Thyroid gland (tissue), 4 donors: ENCODE data around the gene HBG1. TPM values are rescaled to one million over a fixed set of nuclear protein-coding genes. Genes with fewer than 3 reads are reported as not detected.

Experiments
- DNase-seq, 2 donors: peaks; one replicate each; pipeline ENCODE4 v3.0.0-alpha.2; 2019
- H3K27ac ChIP-seq, 3 donors: fragments of 200-600 bp; sonication (generic); 1 replicate in 2 of 3; 2 replicates in 1 of 3; pipeline ENCODE4 v1.5.1; 2016 to 2019; ENCODE audit warnings: mild to moderate bottlenecking in 1 of 3, moderate library complexity in 1 of 3
- H3K27me3 ChIP-seq: fragments of 200-600 bp; sonication (generic); one replicate; pipeline ENCODE4 v1.5.1; 2019
- H3K36me3 ChIP-seq, 2 donors: fragments of 200-600 bp; sonication (generic); one replicate each; pipeline ENCODE4 v1.5.1; 2016 to 2019
- H3K4me1 ChIP-seq, 2 donors: fragments of 200-600 bp; sonication (generic); one replicate each; pipeline ENCODE4 v1.5.1; 2017 to 2019
- H3K4me3 ChIP-seq, 3 donors: fragments of 200-600 bp; sonication (generic); replicated peaks in 1 of 3; 1 replicate in 2 of 3; 2 replicates in 1 of 3; pipeline ENCODE4 v1.5.1; 2016; ENCODE audit warnings: mild to moderate bottlenecking in 1 of 3
- H3K9me3 ChIP-seq: fragments of 200-600 bp; sonication (generic); one replicate; pipeline ENCODE4 v1.5.1; 2017
- POLR2A ChIP-seq, 2 donors: fragments of 450-650 bp; IDR thresholded peaks; one replicate each; pipeline ENCODE4 v1.6.1; 2017; ENCODE audit warnings: antibody characterized with exemption in 2 of 2, mild to moderate bottlenecking in 2 of 2, moderate library complexity in 1 of 2
- WGBS, 2 donors: methylation state at CpG; one replicate each; pipeline ENCODE4 v1.1.5; 2017; 5-methylcytosine and 5-hydroxymethylcytosine counted together
- intact Hi-C: fragments of 100-400 bp; cut with DNase I; formaldehyde crosslinking; loops from one replicate; pipeline ENCODE4 v1.15.1; 2023
- total RNA-seq, 4 donors: library from RNA; depleted of rRNA; stranded (reverse); fragments of >200 nt; gene quantifications; one replicate each; pipeline ENCODE4 v1.2.3, GENCODE V29; 2016
- TF ChIP-seq, protein P1 (sequence below), 6 experiments: fragments of 200-600 bp in 3 of 6; fragments of 450-650 bp in 3 of 6; sonication (generic) in 3 of 6; IDR thresholded peaks; one replicate each; pipeline ENCODE4 v1.5.1; 2016 to 2019; ENCODE audit warnings: antibody characterized with exemption in 6 of 6, mild to moderate bottlenecking in 2 of 6, inconsistent platforms in 1 of 6, moderate library complexity in 1 of 6

The HBG1 gene
- total RNA-seq, 4 donors from 2014 or later = not detected

DNA sequence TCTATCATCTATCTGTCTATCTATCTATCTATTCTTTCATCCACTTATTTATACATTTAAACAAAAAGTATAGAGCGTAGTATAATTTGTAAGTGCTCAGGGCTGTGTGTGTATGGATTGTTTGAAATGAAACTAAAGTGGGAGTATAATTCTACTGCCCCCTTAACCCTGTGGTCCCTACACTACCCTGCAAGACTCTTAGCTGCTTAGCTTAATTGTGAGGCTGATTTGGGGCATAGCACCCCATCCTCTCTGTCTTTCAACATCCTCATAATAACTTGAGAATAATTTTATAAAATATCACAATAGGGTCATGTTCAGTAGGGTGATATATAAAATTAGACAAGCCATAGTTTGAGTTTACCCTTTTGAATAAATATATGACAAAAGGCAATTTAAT, 40.4 kb upstream of the HBG1 start:
- TF ChIP-seq, protein P1, sequence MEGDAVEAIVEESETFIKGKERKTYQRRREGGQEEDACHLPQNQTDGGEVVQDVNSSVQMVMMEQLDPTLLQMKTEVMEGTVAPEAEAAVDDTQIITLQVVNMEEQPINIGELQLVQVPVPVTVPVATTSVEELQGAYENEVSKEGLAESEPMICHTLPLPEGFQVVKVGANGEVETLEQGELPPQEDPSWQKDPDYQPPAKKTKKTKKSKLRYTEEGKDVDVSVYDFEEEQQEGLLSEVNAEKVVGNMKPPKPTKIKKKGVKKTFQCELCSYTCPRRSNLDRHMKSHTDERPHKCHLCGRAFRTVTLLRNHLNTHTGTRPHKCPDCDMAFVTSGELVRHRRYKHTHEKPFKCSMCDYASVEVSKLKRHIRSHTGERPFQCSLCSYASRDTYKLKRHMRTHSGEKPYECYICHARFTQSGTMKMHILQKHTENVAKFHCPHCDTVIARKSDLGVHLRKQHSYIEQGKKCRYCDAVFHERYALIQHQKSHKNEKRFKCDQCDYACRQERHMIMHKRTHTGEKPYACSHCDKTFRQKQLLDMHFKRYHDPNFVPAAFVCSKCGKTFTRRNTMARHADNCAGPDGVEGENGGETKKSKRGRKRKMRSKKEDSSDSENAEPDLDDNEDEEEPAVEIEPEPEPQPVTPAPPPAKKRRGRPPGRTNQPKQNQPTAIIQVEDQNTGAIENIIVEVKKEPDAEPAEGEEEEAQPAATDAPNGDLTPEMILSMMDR (IDR thresholded peaks at IDR 0.05) = no peak
- TF ChIP-seq POLR2A (IDR thresholded peaks at IDR 0.05) = no peak
- intact Hi-C loops = no loop called here
- no peaks in the 10 kb centered on the region for H3K4me1 ChIP-seq
- H3K9me3 ChIP-seq = no peaks in the 10 kb centered on the region
- H3K27me3 ChIP-seq = no peaks in the 10 kb centered on the region
- no peak for DNase-seq
- no peaks in the 10 kb centered on the region for H3K36me3 ChIP-seq
- no peak overlapping the region for H3K27ac ChIP-seq
- 89 to 96% methylated on average over 1 of the region's 1 CpG for WGBS, 2 donors
- H3K4me3 ChIP-seq = no peak overlapping the region

DNA sequence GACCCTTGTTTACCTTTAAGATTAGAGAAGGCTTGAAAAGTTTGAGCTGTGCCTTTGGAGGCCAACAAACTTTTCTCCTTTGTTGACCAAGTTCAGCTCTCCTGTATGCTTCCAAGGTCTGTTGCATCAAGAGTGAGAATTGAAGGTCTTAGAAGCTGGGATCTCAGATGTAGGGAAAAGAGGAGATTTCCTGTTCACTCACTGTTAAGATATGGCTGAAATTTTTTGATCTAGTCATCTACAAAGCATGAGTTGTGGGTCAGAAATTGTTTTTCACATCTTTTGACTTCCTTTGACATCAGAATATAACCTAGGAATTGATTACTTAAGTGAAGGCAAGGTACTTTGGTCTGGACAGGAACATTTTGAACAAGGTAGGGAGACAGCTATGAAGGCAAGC, 40.0 kb upstream of the HBG1 start:
- H3K27me3 ChIP-seq = no peaks in the 10 kb centered on the region
- H3K4me1 ChIP-seq = no peaks in the 10 kb centered on the region
- intact Hi-C loops = no loop called here
- no peaks in the 10 kb centered on the region for H3K36me3 ChIP-seq
- H3K4me3 ChIP-seq = no peak overlapping the region
- TF ChIP-seq POLR2A (IDR thresholded peaks at IDR 0.05) = no peak
- TF ChIP-seq, protein P1 (IDR thresholded peaks at IDR 0.05) = no peak
- H3K9me3 ChIP-seq = no peaks in the 10 kb centered on the region
- H3K27ac ChIP-seq = no peak overlapping the region
- DNase-seq = no peak

DNA sequence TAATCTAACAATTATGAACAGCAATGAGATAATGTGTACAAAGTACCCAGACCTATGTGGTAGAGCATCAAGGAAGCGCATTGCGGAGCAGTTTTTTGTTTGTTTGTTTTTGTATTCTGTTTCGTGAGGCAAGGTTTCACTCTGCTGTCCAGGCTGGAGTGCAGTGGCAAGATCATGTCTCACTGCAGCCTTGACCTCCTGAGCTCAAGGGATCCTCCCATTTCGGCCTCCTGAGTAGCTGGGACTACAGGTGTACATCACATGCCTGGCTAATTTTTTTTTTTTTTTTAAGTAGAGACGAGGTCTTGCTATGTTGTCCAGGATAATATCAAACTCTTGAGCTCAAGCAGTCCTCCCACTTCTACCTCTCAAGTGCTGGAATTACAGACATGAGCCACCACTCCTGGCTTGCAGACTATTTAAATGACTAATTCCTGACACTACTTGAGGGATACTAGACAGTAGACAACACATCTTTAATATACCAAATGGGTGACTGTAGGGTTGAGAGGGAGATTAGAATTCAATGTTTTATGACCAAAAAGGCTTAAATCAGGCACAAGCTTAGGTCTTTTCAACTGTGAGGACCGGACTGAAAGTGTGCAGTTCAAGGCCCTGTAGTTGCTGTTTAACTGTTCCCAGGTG, 39.4 kb upstream of the HBG1 start:
- H3K27me3 ChIP-seq = no peaks in the 10 kb centered on the region
- 78 to 81% methylated on average over 6 of the region's 6 CpGs for WGBS, 2 donors
- no peak overlapping the region for H3K4me3 ChIP-seq
- no peak overlapping the region for H3K27ac ChIP-seq
- H3K36me3 ChIP-seq = no peaks in the 10 kb centered on the region
- no peak for DNase-seq
- no peaks in the 10 kb centered on the region for H3K4me1 ChIP-seq
- intact Hi-C loops = no loop called here
- TF ChIP-seq, protein P1 (IDR thresholded peaks at IDR 0.05) = no peak
- TF ChIP-seq POLR2A (IDR thresholded peaks at IDR 0.05) = no peak
- H3K9me3 ChIP-seq = no peaks in the 10 kb centered on the region

- Histone ChIP-seq H3K27ac (no peak overlapping the region), H3K9me3 (no peaks in the 10 kb centered on the region), H3K36me3 (no peaks in the 10 kb centered on the region), H3K27me3 (no peaks in the 10 kb centered on the region), H3K4me1 (no peaks in the 10 kb centered on the region), H3K4me3 (no peak overlapping the region)
- no peak for DNase-seq
- intact Hi-C loops = no loop called here
- TF ChIP-seq, protein P1 (IDR thresholded peaks at IDR 0.05) = no peak
- TF ChIP-seq POLR2A (IDR thresholded peaks at IDR 0.05) = no peak
- WGBS, 2 donors = 75 to 81% methylated on average over 7 of the region's 7 CpGs
Observed at GRCh38 chr11:5288108-5288905, 38.6 kb upstream of the HBG1 start.

DNA sequence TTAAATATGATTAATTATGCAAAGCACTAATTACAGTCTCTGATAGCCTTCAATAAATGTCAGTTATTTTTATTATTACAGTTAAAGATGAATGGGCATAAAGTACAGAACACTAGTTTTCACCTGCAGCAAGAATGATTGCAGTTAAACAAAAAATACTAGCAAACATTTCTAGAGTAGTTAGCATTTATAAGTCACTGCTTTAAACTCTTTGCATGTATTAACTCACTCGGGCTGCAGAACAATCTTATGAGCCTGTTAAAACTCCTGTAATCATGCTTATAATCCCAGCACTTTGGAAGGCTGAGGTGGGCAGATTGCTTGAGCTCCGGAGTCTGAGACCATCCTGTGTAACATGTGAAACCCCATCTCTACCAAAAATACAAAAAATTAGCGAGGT, 37.2 kb upstream of the HBG1 start:
- Histone ChIP-seq H3K9me3 (no peaks in the 10 kb centered on the region), H3K27ac (no peak overlapping the region), H3K27me3 (no peaks in the 10 kb centered on the region), H3K4me1 (no peaks in the 10 kb centered on the region), H3K4me3 (no peak overlapping the region), H3K36me3 (no peaks in the 10 kb centered on the region)
- WGBS, 2 donors = 80 to 82% methylated on average over 3 of the region's 3 CpGs
- no peak for TF ChIP-seq POLR2A (IDR thresholded peaks at IDR 0.05)
- TF ChIP-seq, protein P1 (IDR thresholded peaks at IDR 0.05) = no peak
- intact Hi-C loops = no loop called here
- DNase-seq = no peak
